ENCODE results near the gene ZCCHC2.

Gene ZCCHC2

GRCh38 chr18:62618735-62619134 lies 95.9 kb downstream of the ZCCHC2 start:
- intact Hi-C loops (cut with DNase I; ENCODE audit: low total_unique reads), result no loop called here
- H3K9me3 ChIP-seq, result peaks cover 0 to under 1% (median 0%) of the 10 kb centered on the region in 3 donors
- H3K27ac ChIP-seq, result no peak overlapping the region
- no peaks in the 10 kb centered on the region for H3K36me3 ChIP-seq
- H3K4me3 ChIP-seq, result no peak overlapping the region
- no peak for TF ChIP-seq CTCF (IDR thresholded peaks at IDR 0.05)
- no peaks in the 10 kb centered on the region for H3K4me1 ChIP-seq
- no peak for DNase-seq
- H3K27me3 ChIP-seq, result peaks cover 0 to 16% of the 10 kb centered on the region in 2 donors

GRCh38 chr18:62621546-62621945 lies 98.7 kb downstream of the ZCCHC2 start:
- no peak for TF ChIP-seq CTCF (IDR thresholded peaks at IDR 0.05)
- Histone ChIP-seq H3K9me3 (peaks cover 0 to 4% (median 0%) of the 10 kb centered on the region in 3 donors), H3K36me3 (no peaks in the 10 kb centered on the region), H3K27me3 (peaks cover 0 to 8% of the 10 kb centered on the region in 2 donors), H3K4me3 (no peak overlapping the region), H3K27ac (no peak overlapping the region), H3K4me1 (no peaks in the 10 kb centered on the region)
- intact Hi-C loops (cut with DNase I; ENCODE audit: low total_unique reads), result no loop called here
- no peak for DNase-seq

DNA sequence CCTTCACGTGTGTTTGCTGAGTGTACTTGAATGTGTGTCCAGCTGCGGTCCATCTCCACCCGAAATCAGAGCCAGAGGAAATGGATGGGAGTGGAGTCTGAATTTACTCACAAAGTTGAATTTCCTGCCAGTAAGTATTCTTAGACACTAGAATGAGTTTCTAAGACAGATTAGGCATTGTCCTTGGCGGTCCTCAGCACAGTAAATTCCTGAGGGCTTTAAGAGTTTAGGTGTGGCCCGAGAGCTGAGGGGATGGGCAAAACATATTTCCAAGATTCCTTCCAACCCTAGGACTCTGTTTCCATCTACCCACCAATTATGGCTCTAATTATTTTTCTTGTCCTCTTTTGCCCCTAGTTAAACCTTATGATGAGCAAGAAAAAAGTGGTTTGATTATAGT lies 102.2 kb downstream of the ZCCHC2 start:
- intact Hi-C loops (cut with DNase I; ENCODE audit: low total_unique reads), result no loop called here
- DNase-seq, result no peak
- Histone ChIP-seq H3K4me3 (no peak overlapping the region), H3K36me3 (no peaks in the 10 kb centered on the region), H3K27me3 (no peaks in the 10 kb centered on the region), H3K9me3 (peaks cover 0 to 4% (median 0%) of the 10 kb centered on the region in 3 donors), H3K27ac (no peak overlapping the region), H3K4me1 (no peaks in the 10 kb centered on the region)
- no peak for TF ChIP-seq CTCF (IDR thresholded peaks at IDR 0.05)

Measured in tibial artery (tissue), 4 donors.